Measurements from ENCODE around the gene B3GAT1. TPM values are rescaled to one million over a fixed set of nuclear protein-coding genes. Genes with fewer than 3 reads are reported as not detected.
A peak's percentile ranks its signal among the peaks of the same experiment; 100 is the strongest.

B3GAT1 gene
- total RNA-seq, 1 experiment from 2014 or later, result 9.9 TPM

DNA sequence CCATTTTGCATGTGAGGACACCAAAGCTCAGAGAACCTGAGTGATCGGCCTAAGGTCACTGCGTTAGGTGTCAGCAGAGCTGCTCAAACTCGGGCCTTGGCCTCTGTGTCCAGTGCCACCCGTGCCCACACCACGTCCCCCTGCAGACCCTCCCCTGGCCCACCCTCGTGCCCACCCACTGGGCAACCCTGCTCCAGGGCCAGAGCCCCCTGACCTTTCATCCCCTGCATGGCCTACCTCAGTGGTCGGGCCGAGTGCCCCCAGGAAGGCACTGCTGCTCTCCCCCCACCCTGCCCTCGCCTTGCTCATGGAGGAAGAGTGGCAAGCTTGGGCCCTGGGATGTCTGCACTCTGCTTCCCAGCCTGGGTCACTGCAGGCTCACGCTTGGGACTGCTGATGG is 17.7 kb downstream of the B3GAT1 start:
- no peaks in the 10 kb centered on the region for H3K36me3 ChIP-seq (replicated peaks; ENCODE audit: control insufficient read depth, insufficient read depth, low read length)
- DNase-seq, result no peak
- no peaks in the 10 kb centered on the region for H3K27me3 ChIP-seq (ENCODE audit: control insufficient read depth, insufficient read depth, low read length)
- H3K4me3 ChIP-seq (ENCODE audit: insufficient read depth, low read depth, low read length), result no peak overlapping the region

DNA sequence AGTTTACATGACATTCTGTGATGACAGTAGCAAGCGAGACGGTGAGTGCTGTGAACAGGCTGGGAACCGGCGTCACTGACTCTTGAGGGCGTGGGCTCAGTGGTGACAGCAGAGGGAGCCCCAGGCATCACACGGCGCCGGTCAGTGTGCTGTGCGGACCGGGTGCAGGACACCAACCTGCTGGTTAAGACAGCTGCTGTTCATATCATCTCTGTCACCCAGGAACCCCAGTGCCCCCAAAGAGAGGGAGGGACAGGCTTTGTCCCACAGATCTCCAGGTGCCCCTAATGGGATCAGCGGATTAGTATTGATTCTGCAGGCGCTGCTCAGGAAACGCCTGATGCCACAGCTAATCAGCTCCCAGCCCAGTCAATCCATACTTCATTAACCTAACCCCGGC is 18.4 kb downstream of the B3GAT1 start:
- no peak overlapping the region for H3K4me3 ChIP-seq (ENCODE audit: insufficient read depth, low read depth, low read length)
- H3K36me3 ChIP-seq (replicated peaks; ENCODE audit: control insufficient read depth, insufficient read depth, low read length), result no peaks in the 10 kb centered on the region
- H3K27me3 ChIP-seq (ENCODE audit: control insufficient read depth, insufficient read depth, low read length), result no peaks in the 10 kb centered on the region
- peak; percentile 93 for DNase-seq

DNA sequence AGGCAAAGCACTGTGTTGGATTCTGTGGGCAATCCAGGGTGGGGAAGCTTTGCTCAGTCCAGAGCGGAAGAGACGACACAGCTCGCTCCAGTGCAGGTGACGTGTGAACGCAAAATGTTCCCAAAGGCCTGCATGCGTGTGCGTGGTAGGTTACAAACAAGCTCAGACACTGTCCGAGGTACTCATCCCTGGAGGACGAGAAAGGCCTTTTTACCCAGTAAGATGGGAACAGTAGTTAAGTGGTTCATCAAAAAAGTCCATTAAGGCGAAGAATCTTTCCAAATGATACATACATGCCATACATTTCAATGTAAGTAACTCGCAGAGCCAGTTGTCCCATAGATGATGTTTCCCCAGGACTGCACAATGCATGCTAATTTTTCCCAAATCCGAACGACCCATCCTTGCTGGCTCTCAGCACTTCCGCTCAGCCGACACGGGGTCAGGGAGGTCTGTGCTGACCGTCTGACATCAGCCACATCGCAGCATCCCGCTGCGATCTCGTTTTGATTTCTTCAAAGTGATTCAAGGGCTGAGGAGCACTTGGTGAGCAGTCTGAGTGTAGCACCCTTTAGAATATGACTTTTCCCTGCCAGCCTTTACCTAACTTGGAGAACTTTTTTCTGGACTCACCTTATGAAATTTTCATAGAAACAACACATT is 19.0 kb downstream of the B3GAT1 start:
- Histone ChIP-seq H3K27me3 (ENCODE audit: control insufficient read depth, insufficient read depth, low read length) (no peaks in the 10 kb centered on the region), H3K36me3 (replicated peaks; ENCODE audit: control insufficient read depth, insufficient read depth, low read length) (no peaks in the 10 kb centered on the region), H3K4me3 (ENCODE audit: insufficient read depth, low read depth, low read length) (no peak overlapping the region)
- no peak for DNase-seq

DNA sequence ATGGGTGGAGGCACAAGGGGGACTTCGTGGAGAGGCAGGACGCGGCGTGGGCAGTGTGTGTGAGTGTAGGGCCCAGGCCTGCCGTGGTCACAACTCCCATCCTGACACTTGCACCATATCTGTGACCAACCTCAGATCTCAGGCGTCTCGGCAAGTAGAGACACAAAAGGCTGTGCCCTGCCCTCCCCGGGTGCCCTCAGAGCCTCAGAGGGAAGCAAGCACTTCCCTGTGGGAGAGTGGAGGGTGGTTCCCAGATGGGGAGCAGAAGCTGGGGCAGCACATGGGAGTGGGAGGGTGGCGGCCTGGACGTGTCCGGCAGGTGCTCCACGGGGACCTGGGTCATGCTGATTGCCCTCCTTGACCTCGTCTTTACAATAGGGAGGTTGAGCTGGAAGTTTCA is 20.4 kb downstream of the B3GAT1 start:
- Histone ChIP-seq H3K27me3 (ENCODE audit: control insufficient read depth, insufficient read depth, low read length) (no peaks in the 10 kb centered on the region), H3K4me3 (ENCODE audit: insufficient read depth, low read depth, low read length) (no peak overlapping the region), H3K36me3 (replicated peaks; ENCODE audit: control insufficient read depth, insufficient read depth, low read length) (no peaks in the 10 kb centered on the region; the same call in 1 of the 2 replicates)
- DNase-seq, result no peak

DNA sequence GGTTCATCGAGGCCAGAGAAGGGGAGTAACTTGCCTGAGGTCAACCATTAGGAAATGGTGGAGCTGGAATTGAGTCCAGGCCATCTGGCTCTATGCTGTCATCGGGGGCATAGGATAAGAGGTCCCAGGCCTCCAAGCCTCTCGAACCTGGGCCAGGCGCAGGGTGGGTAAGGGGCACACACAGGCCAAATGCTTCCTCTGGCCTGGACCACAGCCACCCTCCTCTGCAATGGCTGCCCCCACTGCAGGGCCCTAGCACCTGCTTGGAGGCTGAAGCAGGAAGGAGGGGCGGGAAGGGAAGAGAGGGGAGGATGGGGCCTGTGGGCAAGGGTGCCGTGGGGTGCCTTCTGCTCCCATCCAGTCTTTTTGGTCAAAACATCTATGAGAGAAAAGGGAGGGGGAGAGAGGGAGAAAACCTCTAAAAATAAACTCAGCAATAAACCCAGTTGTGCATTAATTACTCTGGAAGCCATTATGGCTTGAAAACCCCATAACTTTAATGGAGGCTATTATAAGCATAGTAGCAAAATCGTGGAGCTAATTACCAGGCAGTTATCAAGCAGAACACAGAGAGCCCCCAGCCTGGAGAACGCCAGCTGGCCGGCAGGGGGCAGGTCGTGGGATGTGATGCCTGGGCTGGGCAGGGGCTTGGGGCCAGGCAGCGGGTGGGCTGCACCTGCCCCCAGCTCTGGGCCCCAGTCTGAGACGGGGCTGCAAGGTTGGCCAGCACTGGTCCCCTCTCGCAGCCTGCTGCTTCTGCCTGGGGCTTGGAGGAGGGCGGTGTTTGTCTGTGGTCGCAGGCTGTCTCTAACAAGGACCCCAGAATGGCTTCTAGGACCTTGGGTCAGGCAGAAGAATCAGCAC is 21.1 kb downstream of the B3GAT1 start:
- H3K36me3 ChIP-seq (replicated peaks; ENCODE audit: control insufficient read depth, insufficient read depth, low read length), result no peaks in the 10 kb centered on the region; the same call in 1 of the 2 replicates
- DNase-seq, result peak; percentile 81
- no peak overlapping the region for H3K4me3 ChIP-seq (ENCODE audit: insufficient read depth, low read depth, low read length)
- no peaks in the 10 kb centered on the region for H3K27me3 ChIP-seq (ENCODE audit: control insufficient read depth, insufficient read depth, low read length)

DNA sequence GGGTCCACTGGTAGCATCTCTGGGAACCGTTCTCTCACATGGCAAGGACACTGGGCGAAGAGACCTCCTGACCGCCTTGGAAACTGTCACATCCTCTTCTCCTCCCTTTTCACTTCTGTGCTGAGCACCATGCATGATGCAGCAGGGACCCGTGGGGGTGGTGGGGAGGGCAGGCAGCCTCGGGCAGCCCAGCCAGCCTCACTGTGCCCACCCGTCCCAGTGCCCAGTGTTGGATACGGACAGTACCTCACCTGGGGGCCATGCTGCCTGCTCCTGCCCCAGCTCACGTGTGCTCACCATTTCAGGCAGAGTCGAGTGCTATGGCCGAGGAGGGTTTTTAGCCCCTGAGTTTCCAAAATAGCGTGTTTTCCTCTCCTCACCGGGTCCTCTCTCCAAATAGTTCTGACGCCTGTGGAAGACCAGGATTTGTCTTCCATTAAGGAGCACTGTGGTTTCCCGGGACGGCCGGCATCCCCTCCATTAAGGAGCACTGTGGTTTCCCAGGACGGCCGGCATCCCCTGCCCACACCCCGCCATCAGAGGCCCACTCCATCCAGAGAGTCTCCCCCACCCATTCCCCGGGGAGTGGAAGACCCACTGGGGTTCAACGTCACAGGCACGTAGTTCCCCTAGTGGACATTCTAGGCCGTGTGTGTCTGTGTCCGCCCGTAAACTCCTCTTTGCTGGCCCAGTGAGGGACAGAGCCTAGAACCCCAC is 22.4 kb downstream of the B3GAT1 start:
- no peak for DNase-seq
- H3K4me3 ChIP-seq (ENCODE audit: insufficient read depth, low read depth, low read length), result no peak overlapping the region

DNA sequence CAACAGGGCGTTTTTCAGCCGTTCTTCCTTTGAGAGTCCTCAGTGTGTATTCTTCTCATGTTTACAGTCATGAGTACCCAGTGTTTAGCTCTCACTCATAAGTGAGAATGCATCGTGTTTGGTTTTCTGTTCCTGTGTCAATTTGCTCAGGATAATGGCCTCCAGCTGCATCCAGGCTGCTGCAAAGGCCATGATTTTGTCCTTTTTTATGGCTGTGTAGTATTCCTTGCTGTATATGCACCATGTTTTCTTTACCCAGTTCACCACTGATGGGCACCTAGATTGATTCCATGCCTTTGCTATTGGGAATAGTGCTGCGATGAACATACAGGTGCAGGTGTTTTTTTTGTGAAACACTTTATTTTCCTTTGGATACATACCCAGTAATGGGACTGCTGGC is 23.5 kb downstream of the B3GAT1 start:
- H3K27me3 ChIP-seq (ENCODE audit: control insufficient read depth, insufficient read depth, low read length), result no peaks in the 10 kb centered on the region
- no peak overlapping the region for H3K4me3 ChIP-seq (ENCODE audit: insufficient read depth, low read depth, low read length)
- no peaks in the 10 kb centered on the region; the same call in 1 of the 2 replicates for H3K36me3 ChIP-seq (replicated peaks; ENCODE audit: control insufficient read depth, insufficient read depth, low read length)
- DNase-seq, result no peak

More for the DNA sequence above, 22.4 kb downstream of the B3GAT1 start:
- no peaks in the 10 kb centered on the region; the same call in 1 of the 2 replicates for H3K36me3 ChIP-seq (replicated peaks; ENCODE audit: control insufficient read depth, insufficient read depth, low read length)
- no peaks in the 10 kb centered on the region for H3K27me3 ChIP-seq (ENCODE audit: control insufficient read depth, insufficient read depth, low read length)

DNA sequence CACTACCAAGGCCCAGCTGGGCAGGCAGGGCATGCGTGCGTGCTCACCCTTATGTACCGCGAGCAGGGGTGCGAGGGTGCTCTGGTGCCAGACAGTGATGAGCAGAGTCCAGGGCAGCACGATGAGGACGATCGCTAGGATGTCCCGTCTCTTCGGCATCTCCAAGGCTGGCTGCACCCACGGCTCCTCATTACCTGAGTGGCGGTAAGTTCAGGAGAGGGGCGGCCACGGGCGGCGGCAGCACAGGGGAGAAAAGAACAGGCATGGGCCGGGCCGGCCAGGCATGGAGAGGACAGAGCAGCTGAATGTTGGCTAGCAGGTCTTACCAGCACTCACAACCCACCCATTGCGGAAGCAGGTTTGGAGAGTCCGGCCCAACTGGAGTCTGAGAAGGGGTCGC is 24.5 kb downstream of the B3GAT1 start:
- Histone ChIP-seq H3K36me3 (replicated peaks; ENCODE audit: control insufficient read depth, insufficient read depth, low read length) (no peaks in the 10 kb centered on the region; the same call in 1 of the 2 replicates), H3K4me3 (ENCODE audit: insufficient read depth, low read depth, low read length) (no peak overlapping the region), H3K27me3 (ENCODE audit: control insufficient read depth, insufficient read depth, low read length) (no peaks in the 10 kb centered on the region)
- DNase-seq, result no peak

DNA sequence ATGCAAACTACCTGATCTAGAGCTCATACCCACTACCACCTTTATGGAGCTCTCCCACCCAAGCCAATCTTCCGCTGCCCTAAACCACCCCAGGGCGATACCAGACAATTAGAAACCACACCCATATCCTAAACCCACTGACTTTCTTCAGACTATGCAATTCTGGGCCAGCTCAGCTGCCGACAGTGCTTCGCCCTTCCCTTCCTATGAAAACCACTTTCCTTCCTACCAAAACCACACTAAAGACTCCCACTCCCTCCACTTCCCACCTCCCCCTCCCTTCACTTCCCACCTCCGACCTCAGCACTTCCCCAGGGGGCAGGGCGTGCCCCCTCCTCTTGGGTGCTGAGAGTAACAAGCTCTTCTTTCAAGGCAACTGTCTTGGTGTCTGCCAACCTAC is 25.1 kb downstream of the B3GAT1 start:
- H3K36me3 ChIP-seq (replicated peaks; ENCODE audit: control insufficient read depth, insufficient read depth, low read length), result no peaks in the 10 kb centered on the region; the same call in 1 of the 2 replicates
- H3K27me3 ChIP-seq (ENCODE audit: control insufficient read depth, insufficient read depth, low read length), result no peaks in the 10 kb centered on the region
- no peak overlapping the region for H3K4me3 ChIP-seq (ENCODE audit: insufficient read depth, low read depth, low read length)
- no peak for DNase-seq

DNA sequence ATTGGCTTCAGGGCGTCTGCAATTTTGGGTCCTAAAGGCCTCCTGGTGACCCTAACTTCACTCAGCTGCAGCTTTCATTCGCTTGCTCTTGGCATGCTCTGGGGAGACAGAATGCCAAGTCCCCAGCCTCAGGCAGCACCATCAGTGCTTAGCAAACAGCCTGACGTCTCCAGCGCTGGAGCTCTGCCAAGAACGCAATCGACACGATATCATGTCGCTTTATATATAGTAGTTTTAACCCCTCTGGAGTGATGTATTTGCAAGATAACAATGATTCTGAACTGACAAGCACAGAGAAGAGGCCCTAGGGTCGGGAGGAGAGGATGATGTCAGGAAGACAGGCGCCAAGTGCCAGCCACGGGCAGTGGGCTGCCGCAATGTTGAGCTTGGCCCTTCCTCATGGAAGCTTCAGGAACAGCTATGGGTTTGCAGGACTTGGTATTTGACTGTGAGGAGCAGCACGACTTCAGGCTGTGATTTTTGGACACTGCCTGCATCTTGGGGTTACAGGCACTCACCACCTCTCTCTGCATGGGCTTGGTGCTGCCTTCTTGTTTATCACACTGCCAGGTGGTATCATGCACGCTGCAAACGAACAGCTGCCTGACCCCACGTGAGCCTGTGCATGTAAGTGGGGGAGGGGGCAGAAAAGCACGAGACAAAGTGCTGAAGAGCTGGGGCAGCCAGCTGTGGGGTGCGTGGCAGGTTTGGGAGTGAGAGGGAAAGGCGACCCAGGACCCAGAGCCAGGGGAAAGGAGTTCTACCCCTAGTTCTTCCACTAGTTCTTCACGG is 26.1 kb downstream of the B3GAT1 start:
- Histone ChIP-seq H3K36me3 (replicated peaks; ENCODE audit: control insufficient read depth, insufficient read depth, low read length) (no peaks in the 10 kb centered on the region; the same call in none of the 2 replicates), H3K27me3 (ENCODE audit: control insufficient read depth, insufficient read depth, low read length) (no peaks in the 10 kb centered on the region), H3K4me3 (ENCODE audit: insufficient read depth, low read depth, low read length) (no peak overlapping the region)
- no peak for DNase-seq

DNA sequence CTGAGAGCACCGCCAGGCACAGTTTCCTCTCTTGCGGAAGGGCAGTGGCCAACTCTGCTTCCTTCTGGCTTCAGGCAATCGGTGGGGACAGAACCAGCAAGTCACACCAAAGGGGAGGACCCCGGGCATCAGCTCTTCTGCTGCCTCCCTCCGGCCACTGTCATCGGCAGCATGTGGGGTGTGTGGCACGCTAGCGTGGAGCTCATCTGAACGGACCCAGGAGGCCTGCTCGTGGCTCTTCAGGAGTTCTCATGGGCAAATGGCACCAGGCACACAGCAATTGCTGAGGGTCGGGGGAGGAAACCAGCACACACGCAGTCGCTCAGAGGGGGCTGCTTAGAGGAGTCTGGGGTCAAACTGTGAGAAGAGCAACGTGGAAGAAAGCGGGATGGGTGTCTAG is 26.9 kb downstream of the B3GAT1 start:
- H3K27me3 ChIP-seq (ENCODE audit: control insufficient read depth, insufficient read depth, low read length), result no peaks in the 10 kb centered on the region
- H3K36me3 ChIP-seq (replicated peaks; ENCODE audit: control insufficient read depth, insufficient read depth, low read length), result no peaks in the 10 kb centered on the region; the same call in none of the 2 replicates
- no peak overlapping the region for H3K4me3 ChIP-seq (ENCODE audit: insufficient read depth, low read depth, low read length)
- DNase-seq, result no peak

DNA sequence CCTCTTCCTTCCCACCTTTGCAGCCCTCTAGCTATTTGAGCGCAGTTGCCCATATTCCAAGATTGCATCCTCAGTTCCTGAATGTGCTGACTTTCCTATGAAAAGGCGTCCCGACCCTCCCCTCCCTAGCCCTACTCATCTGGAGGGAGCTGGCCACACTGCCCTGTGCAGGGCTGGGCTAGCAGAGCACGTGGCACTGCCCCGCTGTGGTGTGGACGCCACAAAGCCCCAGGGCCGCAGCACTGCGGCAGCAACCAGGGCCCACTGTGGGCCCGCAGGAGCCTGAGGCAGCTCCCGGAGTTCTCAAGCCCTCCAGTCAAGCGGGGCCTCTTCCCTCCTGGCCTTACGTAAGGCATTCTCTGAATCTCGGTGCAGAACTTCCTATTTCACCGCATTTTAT is 27.6 kb downstream of the B3GAT1 start:
- Histone ChIP-seq H3K36me3 (replicated peaks; ENCODE audit: control insufficient read depth, insufficient read depth, low read length) (no peaks in the 10 kb centered on the region; the same call in none of the 2 replicates), H3K4me3 (ENCODE audit: insufficient read depth, low read depth, low read length) (no peak overlapping the region), H3K27me3 (ENCODE audit: control insufficient read depth, insufficient read depth, low read length) (no peaks in the 10 kb centered on the region)
- DNase-seq, result no peak

DNA sequence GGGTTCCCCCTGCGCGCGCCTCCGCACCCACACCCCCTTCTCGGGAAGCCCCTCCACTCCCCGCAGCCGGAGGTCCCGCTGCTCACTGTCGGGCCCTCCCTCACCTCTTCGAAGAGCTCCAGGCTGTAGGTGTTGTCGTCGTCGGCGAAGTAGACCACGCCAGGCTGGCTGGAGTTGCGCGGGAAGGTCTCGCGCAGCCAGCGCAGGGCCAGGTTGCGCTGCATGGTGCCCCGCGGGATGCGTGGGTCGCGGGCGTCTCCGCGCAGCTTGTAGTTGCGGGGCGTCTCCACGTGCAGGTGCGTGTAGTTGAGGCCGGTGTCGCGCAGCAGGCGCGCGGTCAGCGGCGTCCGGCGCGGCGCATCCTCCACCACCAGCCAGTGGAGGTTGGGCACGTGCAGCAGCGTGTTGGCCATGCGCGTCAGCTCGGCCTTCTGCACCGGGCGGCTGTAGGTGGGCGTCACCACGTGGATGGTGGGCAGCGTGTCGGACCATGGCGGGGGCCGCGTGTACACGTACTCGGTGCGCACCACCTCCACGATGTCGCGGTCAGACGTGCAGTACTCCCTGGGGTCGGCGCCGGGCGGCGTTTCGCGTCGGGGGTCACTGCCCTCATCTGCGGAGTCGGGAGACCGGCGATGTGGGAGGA is 28.3 kb downstream of the B3GAT1 start:
- Histone ChIP-seq H3K4me3 (ENCODE audit: insufficient read depth, low read depth, low read length) (no peak overlapping the region), H3K36me3 (replicated peaks; ENCODE audit: control insufficient read depth, insufficient read depth, low read length) (no peaks in the 10 kb centered on the region; the same call in none of the 2 replicates), H3K27me3 (ENCODE audit: control insufficient read depth, insufficient read depth, low read length) (no peaks in the 10 kb centered on the region)
- DNase-seq, result no peak

All from H7 (cell line).